Measurements from ENCODE around the gene OSBPL5.

DNA sequence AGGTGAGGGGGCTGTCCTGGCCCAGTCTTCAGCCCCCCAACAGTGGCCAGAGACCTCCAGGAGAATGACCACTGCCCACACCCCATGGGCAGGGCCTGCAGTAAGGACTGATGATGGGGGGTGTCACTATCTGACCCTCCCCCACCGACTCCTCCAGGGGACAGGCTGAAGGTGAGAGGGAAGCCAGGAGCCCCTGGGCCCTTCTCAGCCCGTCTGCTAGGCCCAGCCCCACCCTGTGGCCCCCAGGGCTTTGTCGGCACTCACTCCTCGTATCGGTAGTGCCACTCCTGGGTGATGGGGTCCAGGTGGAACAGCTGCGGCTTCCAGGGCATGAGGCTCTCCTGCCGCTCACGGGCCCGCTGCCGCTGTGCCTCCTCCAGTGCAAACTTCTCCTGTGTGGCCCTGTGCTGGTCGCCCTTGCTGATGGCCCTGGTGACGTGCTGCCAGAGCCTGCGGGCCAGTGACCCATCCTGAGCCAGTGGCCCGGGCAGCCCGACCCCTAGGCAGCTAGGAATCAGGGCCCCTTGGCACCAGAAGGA, 72.4 kb downstream of the OSBPL5 start:
- TF ChIP-seq, protein P1, sequence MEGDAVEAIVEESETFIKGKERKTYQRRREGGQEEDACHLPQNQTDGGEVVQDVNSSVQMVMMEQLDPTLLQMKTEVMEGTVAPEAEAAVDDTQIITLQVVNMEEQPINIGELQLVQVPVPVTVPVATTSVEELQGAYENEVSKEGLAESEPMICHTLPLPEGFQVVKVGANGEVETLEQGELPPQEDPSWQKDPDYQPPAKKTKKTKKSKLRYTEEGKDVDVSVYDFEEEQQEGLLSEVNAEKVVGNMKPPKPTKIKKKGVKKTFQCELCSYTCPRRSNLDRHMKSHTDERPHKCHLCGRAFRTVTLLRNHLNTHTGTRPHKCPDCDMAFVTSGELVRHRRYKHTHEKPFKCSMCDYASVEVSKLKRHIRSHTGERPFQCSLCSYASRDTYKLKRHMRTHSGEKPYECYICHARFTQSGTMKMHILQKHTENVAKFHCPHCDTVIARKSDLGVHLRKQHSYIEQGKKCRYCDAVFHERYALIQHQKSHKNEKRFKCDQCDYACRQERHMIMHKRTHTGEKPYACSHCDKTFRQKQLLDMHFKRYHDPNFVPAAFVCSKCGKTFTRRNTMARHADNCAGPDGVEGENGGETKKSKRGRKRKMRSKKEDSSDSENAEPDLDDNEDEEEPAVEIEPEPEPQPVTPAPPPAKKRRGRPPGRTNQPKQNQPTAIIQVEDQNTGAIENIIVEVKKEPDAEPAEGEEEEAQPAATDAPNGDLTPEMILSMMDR (IDR thresholded peaks at IDR 0.05; ENCODE audit: low read depth, low read length, poor library complexity, severe bottlenecking): no peak
- TF ChIP-seq EZH2phosphoT487 (IDR thresholded peaks at IDR 0.05; ENCODE audit: borderline replicate concordance, low read length): no peak
